Stromal cell of bone marrow (primary cell): ENCODE measurements around the gene NOL4L.
"Not testable (repeated sequence)": the region's sequence is repeated elsewhere in the genome, so short reads cannot be mapped to it uniquely, and the experiment has no call there.

ENCODE experiments used
- DNase-seq: peaks from one replicate; pipeline ENCODE4 v3.0.0-alpha.2; 2012; ENCODE audit warnings: low read depth

NOL4L gene

DNA sequence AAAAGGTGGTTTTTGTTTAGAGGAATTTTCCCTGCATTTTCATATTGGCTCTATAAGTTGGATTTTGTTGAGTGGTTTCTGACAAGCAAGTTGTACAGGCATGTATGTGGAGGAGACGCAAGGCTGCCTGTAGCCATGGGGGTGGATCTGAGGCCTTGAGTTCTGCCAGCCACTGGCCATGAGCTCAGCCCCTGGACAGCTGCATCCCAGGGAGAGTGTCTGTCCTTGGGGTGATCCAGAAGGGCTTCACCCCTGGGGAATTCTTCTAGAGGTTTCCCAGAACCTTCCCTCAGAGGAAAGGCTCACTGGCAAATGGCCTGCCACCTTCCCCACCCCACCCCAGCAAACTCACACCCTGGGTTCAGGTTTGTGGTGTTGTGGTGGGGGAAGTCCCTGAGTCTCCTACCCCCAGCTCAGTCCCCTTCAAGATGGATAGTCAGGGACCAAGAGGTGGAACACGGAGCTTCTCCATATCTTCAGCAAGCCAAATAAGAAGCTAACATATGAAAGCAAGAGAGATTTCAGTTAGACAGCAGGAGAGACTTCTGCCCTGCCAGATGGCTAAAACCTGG is 11.6 kb upstream of the NOL4L start:
- DNase-seq, result no peak

DNA sequence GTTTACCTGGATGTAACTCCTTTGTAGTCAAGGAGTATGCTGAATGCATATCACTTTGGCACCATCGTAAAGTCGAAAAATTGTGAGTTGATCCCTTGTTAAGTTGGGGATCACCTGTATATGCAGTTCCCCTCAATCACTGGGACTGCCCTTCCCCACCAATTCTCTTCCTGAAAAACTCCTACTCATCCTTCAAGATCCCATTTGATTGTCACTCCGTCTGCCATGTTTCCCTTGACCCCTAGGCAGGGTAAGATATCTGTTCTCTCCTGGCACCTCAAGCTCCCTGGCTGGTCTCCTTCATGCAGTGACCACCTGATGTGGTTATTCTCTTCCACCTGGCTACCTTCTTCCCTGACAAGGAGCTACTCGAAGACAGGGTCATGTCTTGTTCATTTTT is 10.0 kb upstream of the NOL4L start:
- no peak for DNase-seq

DNA sequence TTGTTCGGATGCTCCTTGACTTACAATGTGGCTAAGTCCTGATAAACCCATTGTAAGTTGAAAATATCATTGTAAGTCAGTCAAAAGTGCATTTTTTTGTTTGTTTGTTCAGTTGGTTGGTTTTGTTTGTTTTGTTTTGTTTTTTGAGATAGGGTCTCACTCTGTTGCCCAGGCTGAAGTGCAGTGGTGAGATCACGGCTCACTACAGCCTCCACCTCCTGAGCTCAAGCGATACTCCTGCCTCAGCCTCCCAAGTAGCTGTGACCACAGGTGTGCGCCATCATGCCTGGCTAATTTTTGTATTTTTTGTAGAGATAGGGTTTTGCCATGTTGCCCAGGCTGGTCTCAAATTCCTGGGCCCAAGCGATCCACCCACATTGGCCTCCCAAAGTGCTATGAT is 9.5 kb upstream of the NOL4L start:
- DNase-seq, result not testable (repeated sequence)

DNA sequence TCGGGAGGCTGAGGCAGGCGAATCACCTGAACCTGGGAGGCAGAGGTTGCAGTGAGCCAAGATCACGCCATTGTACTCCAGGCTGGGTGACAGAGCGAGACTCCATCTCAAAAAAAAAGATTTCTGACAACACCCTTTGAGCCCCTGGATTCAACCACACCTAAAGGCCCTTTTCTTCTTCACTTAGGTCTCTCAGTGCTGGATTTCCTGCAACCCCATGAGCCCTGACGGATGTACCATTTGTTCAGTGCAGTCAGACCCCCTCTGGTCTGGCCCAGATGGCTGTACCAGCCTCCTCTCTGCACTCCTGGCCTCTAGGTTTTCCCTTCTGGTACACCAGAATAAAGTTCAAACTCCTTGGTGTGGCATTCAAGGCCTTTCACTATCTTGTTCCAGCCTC is 9.1 kb upstream of the NOL4L start:
- DNase-seq, result no peak

DNA sequence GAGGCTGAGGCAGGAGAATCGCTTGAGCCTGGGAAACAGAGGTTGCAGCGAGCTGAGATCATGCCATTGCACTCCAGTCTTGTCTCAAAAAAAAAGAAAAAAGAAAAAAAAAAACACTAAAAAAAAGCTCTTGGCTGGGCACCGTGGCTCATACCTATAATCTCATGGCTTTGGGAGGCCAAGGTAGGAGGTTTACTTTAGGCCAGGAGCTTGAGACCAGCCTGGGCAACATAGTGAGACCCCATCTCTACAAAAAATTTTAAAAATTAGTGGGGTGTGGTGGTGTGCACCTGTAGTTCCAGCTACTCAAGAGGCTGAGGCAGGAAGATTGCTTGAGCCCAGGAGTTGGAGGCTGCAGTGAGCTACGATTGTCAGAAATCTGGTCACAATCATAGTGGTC is 7.5 kb upstream of the NOL4L start:
- DNase-seq, result not testable (repeated sequence)

DNA sequence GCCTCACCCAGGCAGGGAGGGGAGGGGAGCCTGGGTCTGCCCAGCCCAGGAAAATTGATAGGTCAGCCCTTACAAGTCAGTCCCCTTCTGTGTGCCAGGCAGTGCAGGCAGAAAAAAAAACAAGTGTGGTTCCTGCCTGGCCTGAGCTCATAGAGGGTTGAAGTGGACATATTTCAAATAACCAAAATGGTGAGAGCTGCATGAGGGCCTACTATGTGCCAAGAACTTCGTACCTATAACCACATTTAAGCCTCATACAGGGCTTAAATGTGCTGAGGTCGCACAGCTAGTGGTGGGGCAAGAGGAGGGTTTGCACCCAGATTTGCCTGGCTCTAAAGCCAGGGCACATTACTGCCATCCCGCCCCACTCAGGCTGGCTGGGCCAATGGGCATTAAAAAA is 6.9 kb upstream of the NOL4L start:
- DNase-seq, result no peak

DNA sequence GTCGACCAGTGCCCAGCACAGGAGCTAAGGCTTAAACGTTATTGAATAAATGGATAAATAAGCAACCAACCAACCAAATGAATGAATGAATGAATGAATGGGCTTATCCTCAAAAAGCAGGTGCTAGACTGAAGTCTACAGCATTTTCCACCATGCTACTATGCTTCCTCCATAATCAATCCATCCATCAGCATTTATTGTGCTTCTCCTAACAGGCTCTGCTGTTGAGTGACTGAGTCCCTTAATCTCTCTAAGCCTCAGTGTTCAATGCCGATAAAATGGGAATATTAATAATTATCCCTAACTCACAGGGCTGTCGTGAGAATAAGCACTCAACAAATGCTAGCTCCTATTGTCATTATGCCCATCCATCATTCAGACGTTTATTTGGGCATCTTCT is 4.6 kb upstream of the NOL4L start:
- DNase-seq, result no peak

DNA sequence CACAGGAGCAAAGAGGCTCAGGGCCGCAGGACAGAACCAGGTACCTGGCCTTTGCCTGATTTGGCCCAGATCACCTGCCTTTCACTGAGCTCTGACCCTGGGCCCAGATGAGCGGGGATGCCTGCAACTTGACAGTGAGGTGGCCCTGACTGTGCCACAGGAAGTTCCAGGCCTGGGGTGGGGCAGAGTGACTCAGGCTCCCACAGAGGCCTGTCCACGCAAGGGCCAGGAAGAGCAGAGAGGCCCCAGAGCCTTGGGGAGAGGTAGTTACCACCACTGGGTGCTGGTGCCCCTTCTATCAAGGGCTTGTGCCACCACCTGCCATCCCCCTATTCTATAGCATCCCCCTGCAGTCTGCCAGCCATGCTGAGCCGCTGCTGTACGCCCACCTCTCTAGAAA is 4.1 kb upstream of the NOL4L start:
- no peak for DNase-seq

DNA sequence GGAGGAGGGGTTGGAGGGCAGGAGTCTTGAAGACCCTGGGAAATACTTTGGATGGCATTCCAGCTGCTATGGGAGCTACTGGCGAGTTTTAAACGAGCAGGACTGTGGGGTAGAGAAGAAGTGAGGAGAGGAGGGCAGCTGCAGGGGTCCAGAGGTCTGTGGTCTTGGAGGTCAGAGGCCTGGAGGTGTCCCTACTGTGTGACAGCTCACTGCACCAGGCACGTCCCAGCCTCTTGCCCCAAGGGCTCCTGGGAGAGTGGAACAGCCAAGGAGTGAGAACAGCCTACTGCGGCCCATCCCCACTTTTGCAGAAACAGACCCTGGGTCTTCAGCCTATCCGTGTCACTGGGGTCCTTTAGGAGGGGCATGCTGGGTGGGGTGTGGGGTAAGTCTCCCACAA is 2.9 kb upstream of the NOL4L start:
- DNase-seq, result no peak

DNA sequence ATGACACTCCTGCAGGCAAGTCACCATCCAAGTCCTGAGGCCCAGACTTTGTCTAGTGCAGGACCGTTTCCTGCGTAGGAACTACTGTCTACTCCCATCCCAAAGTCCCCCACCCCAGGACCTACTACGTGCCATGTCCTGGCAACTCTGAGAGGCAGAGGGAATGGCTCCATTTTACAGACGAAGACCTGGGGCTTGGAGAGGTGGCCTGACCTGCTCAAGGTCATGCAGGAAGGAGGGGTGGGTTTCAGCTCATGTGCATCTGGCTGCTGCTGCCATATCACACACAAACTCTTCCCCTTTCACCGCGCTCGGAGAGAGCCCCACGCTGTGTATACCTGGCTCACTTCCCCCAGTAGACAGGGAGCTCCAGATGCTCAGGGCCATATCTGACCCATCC is 1.2 kb upstream of the NOL4L start:
- no peak for DNase-seq

DNA sequence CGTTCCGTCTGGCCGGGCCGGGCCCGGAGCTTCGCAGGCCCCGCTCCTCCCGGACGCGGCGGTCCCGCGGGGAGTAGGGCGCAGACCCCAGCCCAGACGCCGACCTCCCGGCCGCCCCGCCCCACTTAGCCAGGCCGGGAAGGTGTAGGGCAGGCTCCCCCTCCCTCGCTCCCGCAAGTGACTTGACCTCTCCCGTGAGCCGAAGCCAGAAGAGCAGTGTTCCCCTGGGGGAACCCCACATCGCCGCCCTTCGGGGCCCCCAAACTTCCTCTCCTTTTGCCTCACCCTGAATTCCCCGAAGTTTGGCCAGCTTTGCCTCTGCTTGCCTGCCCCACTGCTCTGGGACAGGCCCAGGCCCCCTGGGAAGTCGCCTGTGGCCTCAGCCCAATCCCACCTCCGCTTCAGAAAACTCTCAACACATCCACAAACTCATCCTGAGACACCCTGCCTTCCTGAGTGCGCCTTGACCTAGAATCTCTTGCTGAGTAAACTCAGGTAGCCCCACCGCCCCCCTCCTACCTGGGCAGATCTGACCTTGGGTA is 524 bp upstream of the NOL4L start:
- no peak for DNase-seq

DNA sequence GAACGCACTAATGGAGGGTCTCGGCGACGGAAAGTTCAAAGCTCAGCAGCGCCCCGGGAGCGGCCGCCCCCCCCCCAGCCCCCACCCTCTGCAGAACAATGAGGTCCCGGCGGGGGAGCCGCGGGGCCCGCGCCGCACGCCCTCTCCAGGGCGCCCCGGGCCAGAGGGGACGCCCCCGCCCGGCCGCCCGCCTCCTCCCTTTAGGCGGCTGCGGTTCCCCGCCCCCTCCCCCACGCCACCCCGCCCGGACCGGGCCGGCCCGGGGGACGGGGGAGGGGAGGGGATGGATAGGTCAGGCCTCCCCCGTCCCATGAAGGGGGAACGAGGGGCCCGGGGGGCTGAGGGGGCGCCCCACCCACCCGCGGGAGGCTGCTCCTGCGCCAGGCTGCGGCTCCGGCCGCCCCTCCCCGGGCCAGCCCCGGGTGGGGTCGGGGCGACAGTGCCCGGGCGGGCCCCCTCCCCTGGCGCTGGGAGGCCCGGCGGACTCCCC is 1.5 kb downstream of the NOL4L start:
- no peak for DNase-seq

DNA sequence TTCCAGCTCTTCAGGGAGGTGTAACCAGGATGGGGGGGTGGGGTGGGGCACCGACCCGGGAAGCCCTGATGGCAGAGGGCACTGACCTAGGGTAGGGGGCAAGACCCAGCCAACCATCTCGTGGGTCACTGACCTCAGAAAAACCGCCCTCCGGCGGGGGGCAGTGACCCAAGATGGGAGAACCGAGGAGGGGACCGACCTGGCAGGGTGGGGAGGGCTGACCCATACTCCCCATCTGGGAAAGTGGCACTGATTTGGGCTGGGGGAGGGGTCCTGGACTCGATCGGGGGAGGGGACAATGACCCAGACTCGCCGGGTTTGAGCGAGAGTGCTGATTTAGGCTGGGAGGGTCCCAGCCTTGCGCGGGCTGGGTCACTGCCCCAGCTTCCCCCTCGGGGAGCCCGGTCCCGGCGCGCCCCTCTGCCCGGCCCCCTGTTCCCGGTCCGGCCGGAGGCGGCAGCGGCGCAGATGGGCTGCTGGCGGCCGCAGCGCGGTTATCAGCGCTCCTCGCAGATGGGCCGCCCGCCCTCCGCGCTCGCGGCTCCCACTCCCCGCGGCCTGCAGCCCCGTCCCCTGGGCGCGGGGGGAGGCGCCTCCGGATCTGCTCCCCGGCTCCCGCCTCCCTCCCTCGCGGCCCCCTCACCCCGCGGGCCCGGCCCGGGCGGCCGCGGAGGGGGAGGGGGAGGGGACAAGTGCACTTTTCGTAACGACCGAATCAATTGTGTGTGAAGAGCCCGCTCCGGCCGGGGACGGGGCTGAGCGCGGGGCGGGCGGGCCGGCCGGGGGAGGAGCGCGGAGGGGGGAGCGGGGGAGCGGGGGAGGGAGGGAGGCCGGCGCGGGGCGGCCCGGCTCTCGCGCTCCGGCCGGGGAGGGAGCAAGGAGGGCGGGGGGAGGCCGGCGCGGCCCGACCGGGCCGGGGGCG is 2.2 kb downstream of the NOL4L start:
- no peak for DNase-seq

DNA sequence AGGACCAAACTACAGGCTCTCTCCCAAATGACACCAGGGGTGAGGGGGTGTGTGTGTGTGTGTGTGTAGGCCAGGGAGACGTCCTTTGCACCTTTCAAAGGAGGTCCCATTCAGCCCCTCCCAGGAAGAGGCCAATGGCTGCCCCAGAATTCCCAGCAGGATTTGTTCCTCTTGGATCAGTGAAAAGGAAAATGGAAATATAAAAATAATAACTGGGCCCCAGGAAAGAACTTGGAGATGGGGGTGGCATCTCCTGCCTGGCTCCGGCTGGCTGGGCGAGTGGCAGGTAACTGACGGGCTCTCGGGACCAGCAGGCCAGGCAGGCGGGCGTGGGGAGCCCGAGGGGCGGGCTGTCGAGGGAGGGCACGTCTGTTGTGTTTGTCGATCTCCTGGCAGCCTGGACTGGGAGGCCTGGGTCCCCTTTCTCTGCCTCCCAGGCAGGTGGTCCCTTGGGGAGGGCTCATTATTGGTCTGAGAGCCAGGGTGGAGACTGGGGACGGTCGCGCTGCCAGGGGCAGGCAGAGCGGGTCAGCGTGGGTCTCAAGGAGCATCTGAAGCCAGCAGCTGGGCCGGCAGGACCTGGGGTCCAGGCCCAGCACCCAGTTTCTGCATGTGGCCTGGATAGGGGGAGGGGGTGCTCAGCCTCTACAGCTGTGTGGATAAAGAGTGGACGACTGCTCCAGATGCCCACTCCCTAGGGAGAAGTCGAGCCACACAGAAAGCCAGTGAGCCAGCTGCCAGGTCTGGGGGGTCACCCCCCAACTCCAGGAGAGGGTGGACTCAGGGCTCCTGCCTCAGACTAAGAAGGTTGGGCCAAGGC is 3.1 kb downstream of the NOL4L start:
- no peak for DNase-seq

DNA sequence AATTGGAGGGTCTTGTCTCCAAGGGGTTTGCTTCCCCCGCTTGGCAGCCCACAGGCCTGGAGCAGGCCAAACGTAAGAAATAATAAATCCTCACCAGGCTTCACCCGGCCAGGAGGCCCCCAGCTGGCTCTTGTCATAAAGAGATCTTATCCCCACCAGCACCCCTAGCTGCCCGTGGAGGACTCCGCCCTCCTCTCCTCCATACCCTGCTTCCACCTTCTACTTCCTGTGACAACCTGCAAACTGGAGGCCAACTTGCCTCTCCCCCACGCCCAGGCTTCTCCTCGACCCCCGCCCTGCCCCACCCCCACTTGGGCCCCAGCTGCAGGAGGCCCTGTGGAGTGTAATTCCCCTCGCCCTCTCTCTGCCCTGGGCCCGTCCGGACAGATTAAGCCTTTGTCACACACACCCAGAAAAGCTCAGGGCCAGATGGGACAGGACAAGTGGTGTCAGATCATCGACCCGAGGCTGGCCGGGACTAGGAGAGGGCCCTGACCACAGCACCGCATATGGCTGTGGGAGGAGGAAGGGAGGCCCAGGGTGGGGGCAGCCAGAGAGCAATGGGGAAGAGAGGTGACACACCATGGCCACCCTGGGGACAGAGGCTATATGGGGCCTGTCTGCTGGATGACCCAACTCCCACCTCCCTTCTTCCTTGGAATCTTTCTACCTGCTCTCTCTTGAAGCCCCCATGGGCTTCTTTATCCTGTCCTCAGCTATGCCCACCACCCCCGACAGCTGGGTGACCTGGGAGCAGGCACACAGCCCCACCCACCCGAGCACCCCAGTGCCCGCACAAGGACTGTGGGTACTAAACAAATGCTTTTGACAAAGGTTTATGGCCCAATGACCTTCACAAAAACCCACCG is 3.9 kb downstream of the NOL4L start:
- no peak for DNase-seq

DNA sequence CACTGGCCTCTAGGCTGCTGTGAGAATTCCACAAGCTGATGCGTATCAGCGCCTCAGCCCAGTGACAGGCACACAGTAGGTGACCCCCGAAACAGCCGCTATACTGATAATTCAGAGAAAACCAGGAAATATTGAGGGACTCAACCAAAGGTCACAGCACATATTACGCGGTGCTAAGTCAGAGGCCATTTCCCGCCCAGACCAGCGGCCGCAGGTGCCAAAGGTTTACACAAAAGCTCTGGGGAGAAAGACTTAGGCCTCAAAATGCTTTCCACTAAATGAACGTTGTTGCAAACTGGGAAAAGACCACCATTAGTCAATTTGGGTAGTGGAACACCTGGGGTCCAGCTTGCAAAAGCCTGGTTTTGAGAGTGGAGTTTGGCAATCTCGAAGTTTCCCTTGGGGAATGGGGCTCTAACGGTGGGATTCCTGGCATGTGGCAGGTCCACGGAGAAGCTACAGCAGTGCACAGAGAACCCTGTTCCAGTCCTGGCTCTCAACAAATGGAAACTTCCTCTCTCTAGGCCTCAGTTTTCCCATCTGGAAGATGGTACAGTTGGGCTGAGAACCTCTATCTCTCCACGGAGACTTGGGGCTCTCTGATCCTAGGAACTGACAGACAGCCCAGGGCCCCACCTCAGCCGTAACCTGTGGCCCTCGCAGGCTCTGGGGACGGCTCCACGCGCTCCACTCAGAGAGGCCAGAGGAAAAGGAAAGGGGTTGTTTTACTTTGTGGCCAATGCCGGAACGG is 4.7 kb downstream of the NOL4L start:
- DNase-seq, result no peak

DNA sequence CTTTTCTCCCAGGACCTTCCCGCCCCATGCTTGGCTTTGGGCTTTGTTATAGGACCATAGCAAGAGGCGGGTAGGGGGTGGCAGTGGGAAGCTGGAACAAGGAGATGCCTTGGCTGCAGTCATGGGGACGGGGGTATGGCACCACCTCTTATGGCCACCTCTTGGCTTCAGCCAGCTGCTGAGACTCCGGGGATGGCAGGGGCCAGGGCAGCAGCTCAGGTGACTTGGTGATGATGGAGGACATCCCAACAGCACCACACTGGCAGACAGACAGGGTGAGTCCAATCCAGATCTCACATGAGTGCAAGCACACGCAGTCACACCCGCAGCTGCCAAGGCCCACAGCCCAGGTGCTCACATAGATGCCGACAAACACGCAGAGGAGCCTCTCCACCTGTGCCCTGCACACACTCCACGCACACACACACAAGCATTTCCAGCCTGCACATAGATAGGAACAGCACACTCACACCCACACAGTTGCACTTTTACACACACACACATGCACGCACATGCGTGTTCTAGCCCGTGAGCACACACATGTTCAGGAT is 6.2 kb downstream of the NOL4L start:
- DNase-seq, result no peak

DNA sequence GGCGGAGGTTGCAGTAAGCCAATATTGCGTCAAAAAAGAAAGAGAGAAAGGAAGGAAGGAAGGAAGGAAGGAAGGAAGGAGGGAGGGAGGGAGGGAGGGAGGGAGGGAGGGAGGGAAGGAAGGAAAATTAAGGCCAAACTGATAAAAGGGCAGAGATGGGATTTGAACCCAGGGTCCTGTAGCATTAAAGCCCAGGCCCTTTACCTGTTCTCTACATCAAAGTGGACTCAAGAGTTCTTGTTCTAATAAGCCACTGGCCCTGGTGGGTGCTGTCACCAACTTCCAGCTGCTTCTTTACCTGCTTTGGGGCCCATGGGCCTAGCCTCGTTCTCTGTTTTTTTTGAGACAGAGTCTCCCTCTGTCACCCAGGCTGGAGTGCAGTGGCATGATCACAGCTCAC is 7.1 kb downstream of the NOL4L start:
- not testable (repeated sequence) for DNase-seq

DNA sequence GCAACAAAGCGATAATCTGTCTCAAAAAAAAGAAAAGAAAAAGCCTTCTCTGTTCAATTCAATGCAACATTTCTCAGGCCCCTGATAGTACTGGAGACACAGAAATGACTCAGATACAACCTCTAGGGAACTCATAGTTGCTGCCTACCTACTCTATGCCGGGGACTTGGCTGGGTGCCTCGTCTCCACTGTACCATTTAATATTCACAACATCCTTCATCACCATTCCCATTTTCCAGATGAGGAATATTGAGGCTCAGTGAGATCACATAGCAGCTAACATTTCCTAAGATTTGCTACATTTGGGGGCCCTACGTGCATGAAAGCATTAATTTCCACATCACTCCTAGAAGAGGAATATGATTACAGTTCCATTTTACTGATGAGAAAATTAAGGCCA is 7.5 kb downstream of the NOL4L start:
- DNase-seq, result no peak

DNA sequence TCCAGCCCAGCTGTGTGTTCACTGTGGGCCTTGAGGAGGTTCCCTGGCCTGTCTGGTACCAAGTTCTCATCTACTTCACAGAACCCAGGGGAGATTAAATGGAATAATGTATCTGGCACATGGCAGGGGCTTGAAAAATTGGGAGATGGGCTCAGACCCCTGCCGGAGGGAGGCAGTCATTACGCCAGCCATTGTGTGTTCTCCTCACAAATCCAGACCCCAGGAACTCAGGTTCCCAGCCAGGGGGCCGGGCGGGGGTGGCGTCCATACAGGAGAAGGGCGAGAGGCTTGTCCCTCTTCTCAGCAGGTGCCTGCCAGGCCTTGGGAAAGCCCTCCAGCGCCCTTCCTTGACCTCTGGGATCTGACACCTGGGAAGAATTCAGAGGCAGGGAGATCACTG is 8.1 kb downstream of the NOL4L start:
- DNase-seq, result no peak
